HUES6 (cell line): Measurements from ENCODE around the gene IFNK.
A peak's percentile ranks its signal among the peaks of the same experiment; 100 is the strongest.
"Not testable (repeated sequence)": the region's sequence is repeated elsewhere in the genome, so short reads cannot be mapped to it uniquely, and the experiment has no call there.

ENCODE experiments used
- H3K27ac ChIP-seq: 2 replicates; pipeline ENCODE4 v1.7.0; 2013; ENCODE audit warnings: low read depth, mild to moderate bottlenecking, low read length, inconsistent platforms
- H3K27me3 ChIP-seq: 2 replicates; pipeline ENCODE4 v1.6.1; 2013; ENCODE audit warnings: low read length; ENCODE audit not compliant: control insufficient read depth, insufficient read depth
- H3K36me3 ChIP-seq: 2 replicates; pipeline ENCODE4 v1.6.1; 2013; ENCODE audit warnings: low read length; ENCODE audit not compliant: control insufficient read depth, insufficient read depth
- H3K4me1 ChIP-seq: 2 replicates; pipeline ENCODE4 v1.6.1; 2013; ENCODE audit warnings: low read length; ENCODE audit not compliant: control insufficient read depth, insufficient read depth
- H3K4me3 ChIP-seq: 2 replicates; pipeline ENCODE4 v1.5.1; 2013; ENCODE audit warnings: low read depth, low read length
- H3K9ac ChIP-seq: one replicate; pipeline ENCODE4 v1.6.1; 2013; ENCODE audit warnings: mild to moderate bottlenecking, low read length
- H3K9me3 ChIP-seq: 2 replicates; pipeline ENCODE4 v1.6.1; 2013; ENCODE audit warnings: low read depth, low read length; ENCODE audit not compliant: control insufficient read depth, insufficient read depth

The IFNK gene

GRCh38 chr9:27491154-27491553 is 32.9 kb upstream of the IFNK start:
- no peak overlapping the region for H3K9ac ChIP-seq
- no peaks in the 10 kb centered on the region for H3K27me3 ChIP-seq
- H3K36me3 ChIP-seq, result no peaks in the 10 kb centered on the region
- no peak overlapping the region for H3K4me3 ChIP-seq
- 0 out of 2 replicates have a peak, but pooled peaks cover 7% of the 10 kb centered on the region for H3K9me3 ChIP-seq
- peaks cover 28% of the 10 kb centered on the region for H3K4me1 ChIP-seq
- no peak overlapping the region for H3K27ac ChIP-seq

GRCh38 chr9:27495480-27496134 is 28.5 kb upstream of the IFNK start:
- no peak overlapping the region for H3K27ac ChIP-seq
- H3K4me1 ChIP-seq, result peaks cover 45% of the 10 kb centered on the region
- no peaks in the 10 kb centered on the region for H3K36me3 ChIP-seq
- H3K27me3 ChIP-seq, result no peaks in the 10 kb centered on the region
- H3K9me3 ChIP-seq, result 0 out of 2 replicates have a peak, but pooled peaks cover 7% of the 10 kb centered on the region
- H3K9ac ChIP-seq, result no peak overlapping the region
- H3K4me3 ChIP-seq, result 0 out of 2 replicates have a peak overlapping the region, but pooled peaks have one; percentile 10

- Histone ChIP-seq H3K9ac (no peak overlapping the region), H3K4me1 (peaks cover 45% of the 10 kb centered on the region), H3K36me3 (no peaks in the 10 kb centered on the region), H3K4me3 (0 out of 2 replicates have a peak overlapping the region, but pooled peaks have one; percentile 10), H3K27me3 (no peaks in the 10 kb centered on the region), H3K9me3 (0 out of 2 replicates have a peak, but pooled peaks cover 7% of the 10 kb centered on the region), H3K27ac (no peak overlapping the region)
Observed at GRCh38 chr9:27496135-27496504, 28.0 kb upstream of the IFNK start.

- Histone ChIP-seq H3K9me3 (0 out of 2 replicates have a peak, but pooled peaks cover 7% of the 10 kb centered on the region), H3K4me3 (0 out of 2 replicates have a peak overlapping the region, but pooled peaks have one; percentile 8), H3K36me3 (no peaks in the 10 kb centered on the region), H3K27ac (no peak overlapping the region), H3K27me3 (no peaks in the 10 kb centered on the region), H3K9ac (no peak overlapping the region), H3K4me1 (peaks cover 45% of the 10 kb centered on the region)
Observed at GRCh38 chr9:27497883-27498417, 26.1 kb upstream of the IFNK start.

GRCh38 chr9:27499451-27499850 is 24.6 kb upstream of the IFNK start:
- Histone ChIP-seq H3K9me3 (0 out of 2 replicates have a peak, but pooled peaks cover 3% of the 10 kb centered on the region), H3K4me3 (no peak overlapping the region), H3K4me1 (peaks cover 56% of the 10 kb centered on the region), H3K27me3 (no peaks in the 10 kb centered on the region), H3K36me3 (no peaks in the 10 kb centered on the region), H3K9ac (no peak overlapping the region), H3K27ac (no peak overlapping the region)

GRCh38 chr9:27500902-27501301 is 23.2 kb upstream of the IFNK start:
- H3K27me3 ChIP-seq, H3K9ac ChIP-seq, H3K9me3 ChIP-seq, H3K4me3 ChIP-seq, H3K36me3 ChIP-seq, H3K27ac ChIP-seq: not testable (repeated sequence)
- peaks cover 49% of the 10 kb centered on the region for H3K4me1 ChIP-seq

GRCh38 chr9:27503623-27504022 is 20.5 kb upstream of the IFNK start:
- no peak overlapping the region for H3K4me3 ChIP-seq
- no peaks in the 10 kb centered on the region for H3K36me3 ChIP-seq
- H3K4me1 ChIP-seq, result peaks cover 25% of the 10 kb centered on the region
- no peaks in the 10 kb centered on the region for H3K27me3 ChIP-seq
- no peak overlapping the region for H3K27ac ChIP-seq
- H3K9ac ChIP-seq, result no peak overlapping the region
- peaks cover 4% of the 10 kb centered on the region; the same call in 1 of the 2 replicates for H3K9me3 ChIP-seq

- Histone ChIP-seq H3K9ac (no peak overlapping the region), H3K4me3 (no peak overlapping the region), H3K36me3 (no peaks in the 10 kb centered on the region), H3K4me1 (peaks cover 19% of the 10 kb centered on the region), H3K27ac (no peak overlapping the region), H3K9me3 (peaks cover 4% of the 10 kb centered on the region; the same call in 1 of the 2 replicates), H3K27me3 (no peaks in the 10 kb centered on the region)
Observed at GRCh38 chr9:27504259-27504658, 19.8 kb upstream of the IFNK start.

- Histone ChIP-seq H3K27ac (no peak overlapping the region), H3K27me3 (no peaks in the 10 kb centered on the region), H3K9ac (no peak overlapping the region)
Observed at GRCh38 chr9:27505744-27506161, 18.3 kb upstream of the IFNK start.

GRCh38 chr9:27506981-27507380 is 17.1 kb upstream of the IFNK start:
- H3K27me3 ChIP-seq, result no peaks in the 10 kb centered on the region
- peaks cover 10% of the 10 kb centered on the region; the same call in 1 of the 2 replicates for H3K4me1 ChIP-seq
- H3K9ac ChIP-seq, result no peak overlapping the region
- peaks cover 4% of the 10 kb centered on the region; the same call in 1 of the 2 replicates for H3K9me3 ChIP-seq
- no peaks in the 10 kb centered on the region for H3K36me3 ChIP-seq
- no peak overlapping the region for H3K4me3 ChIP-seq
- H3K27ac ChIP-seq, result no peak overlapping the region

More at GRCh38 chr9:27505744-27506161, 18.3 kb upstream of the IFNK start:
- Histone ChIP-seq H3K4me1 (peaks cover 10% of the 10 kb centered on the region; the same call in 1 of the 2 replicates), H3K4me3 (no peak overlapping the region), H3K36me3 (no peaks in the 10 kb centered on the region), H3K9me3 (peaks cover 4% of the 10 kb centered on the region; the same call in 1 of the 2 replicates)

GRCh38 chr9:27510780-27511179 is 13.3 kb upstream of the IFNK start:
- Histone ChIP-seq H3K27ac (no peak overlapping the region), H3K4me3 (no peak overlapping the region), H3K9ac (no peak overlapping the region), H3K4me1 (no peaks in the 10 kb centered on the region), H3K9me3 (no peaks in the 10 kb centered on the region), H3K27me3 (no peaks in the 10 kb centered on the region), H3K36me3 (no peaks in the 10 kb centered on the region)
